DMS153 treated with DMSO at 0.1 percent for 48 hours (cell line): ENCODE measurements around the gene STRBP.
"Not testable (repeated sequence)": the region's sequence is repeated elsewhere in the genome, so short reads cannot be mapped to it uniquely, and the experiment has no call there.

ENCODE experiments used
- DNase-seq: peaks from one replicate; lab custom pipeline; 2025; ENCODE audit not compliant: unreplicated experiment; lab: John Stamatoyannopoulos, UW

The STRBP gene

GRCh38 chr9:123251324-123251723 is 17.1 kb downstream of the STRBP start:
- DNase-seq, result no peak

- no peak for DNase-seq
These were observed 17.9 kb downstream of the STRBP start for GRCh38 chr9:123250504-123250903.

- DNase-seq, result not testable (repeated sequence)
These were observed 19.2 kb downstream of the STRBP start for GRCh38 chr9:123249162-123249561.

GRCh38 chr9:123248630-123249029 is 19.8 kb downstream of the STRBP start:
- no peak for DNase-seq

- DNase-seq, result no peak
These were observed 21.9 kb downstream of the STRBP start for GRCh38 chr9:123246534-123246933.

- no peak for DNase-seq
These were observed 28.7 kb downstream of the STRBP start for GRCh38 chr9:123239726-123240125.

GRCh38 chr9:123238365-123238764 is 30.0 kb downstream of the STRBP start:
- DNase-seq, result no peak

- DNase-seq, result no peak
These were observed 31.2 kb downstream of the STRBP start for GRCh38 chr9:123237220-123237619.

GRCh38 chr9:123235448-123235847 is 32.9 kb downstream of the STRBP start:
- no peak for DNase-seq

- DNase-seq, result no peak
These were observed 33.5 kb downstream of the STRBP start for GRCh38 chr9:123234853-123235252.

GRCh38 chr9:123232332-123232731 is 36.1 kb downstream of the STRBP start:
- DNase-seq, result no peak

- no peak for DNase-seq
These were observed 37.0 kb downstream of the STRBP start for GRCh38 chr9:123231421-123231820.

GRCh38 chr9:123228967-123229366 is 39.4 kb downstream of the STRBP start:
- no peak for DNase-seq

GRCh38 chr9:123225995-123226394 is 42.4 kb downstream of the STRBP start:
- DNase-seq, result no peak

- no peak for DNase-seq
These were observed 43.0 kb downstream of the STRBP start for GRCh38 chr9:123225374-123225813.

- DNase-seq, result no peak
These were observed 48.3 kb downstream of the STRBP start for GRCh38 chr9:123220127-123220526.

- DNase-seq, result no peak
These were observed 49.6 kb downstream of the STRBP start for GRCh38 chr9:123218831-123219230.

GRCh38 chr9:123217128-123217654 is 51.2 kb downstream of the STRBP start:
- DNase-seq, result no peak

- DNase-seq, result no peak
These were observed 52.1 kb downstream of the STRBP start for GRCh38 chr9:123216251-123216797.

- no peak for DNase-seq
These were observed 57.3 kb downstream of the STRBP start for GRCh38 chr9:123211081-123211480.

- DNase-seq, result no peak
These were observed 59.7 kb downstream of the STRBP start for GRCh38 chr9:123208626-123209174.

GRCh38 chr9:123206065-123206464 is 62.3 kb downstream of the STRBP start:
- no peak for DNase-seq

GRCh38 chr9:123201083-123201482 is 67.3 kb downstream of the STRBP start:
- no peak for DNase-seq
